SU-DHL-6 (cell line): ENCODE results near the gene ENO1.

Source experiments
- EZH2phosphoT487 ChIP-seq: fragments of 200-600 bp; sonication (generic), shearing (Covaris generic); conservative IDR thresholded peaks from 2 replicates; pipeline ENCODE4 v1.6.1; 2018; ENCODE audit warnings: mild to moderate bottlenecking, antibody characterized with exemption, low read length, moderate library complexity, mixed read lengths
- TF ChIP-seq, protein P1 (sequence below): fragments of 200-600 bp; sonication (generic); IDR thresholded peaks from one replicate; pipeline ENCODE4 v1.5.1; 2017; ENCODE audit warnings: antibody characterized with exemption, mild to moderate bottlenecking, low read length, moderate library complexity; ENCODE audit not compliant: insufficient read depth, poor library complexity, severe bottlenecking

DNA sequence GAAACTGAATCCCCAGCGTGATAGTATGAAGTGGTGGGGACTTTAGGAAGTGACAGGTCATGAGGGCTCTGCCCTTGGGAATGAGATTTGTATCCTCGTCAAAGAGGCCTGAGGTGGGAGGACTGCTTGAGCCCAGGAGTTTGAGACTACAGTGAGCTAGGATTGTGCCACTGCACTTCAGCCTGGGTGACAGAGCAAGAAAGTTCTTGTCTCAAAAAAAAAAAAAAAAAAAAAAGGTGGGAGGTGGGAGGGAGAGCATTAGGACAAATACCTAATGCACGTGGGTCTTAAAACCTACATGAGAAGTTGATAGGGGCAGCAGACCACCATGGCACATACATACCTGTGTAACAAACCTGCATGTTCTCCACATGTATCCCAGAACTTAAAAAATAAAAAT is 37.1 kb downstream of the ENO1 start:
- TF ChIP-seq, protein P1, sequence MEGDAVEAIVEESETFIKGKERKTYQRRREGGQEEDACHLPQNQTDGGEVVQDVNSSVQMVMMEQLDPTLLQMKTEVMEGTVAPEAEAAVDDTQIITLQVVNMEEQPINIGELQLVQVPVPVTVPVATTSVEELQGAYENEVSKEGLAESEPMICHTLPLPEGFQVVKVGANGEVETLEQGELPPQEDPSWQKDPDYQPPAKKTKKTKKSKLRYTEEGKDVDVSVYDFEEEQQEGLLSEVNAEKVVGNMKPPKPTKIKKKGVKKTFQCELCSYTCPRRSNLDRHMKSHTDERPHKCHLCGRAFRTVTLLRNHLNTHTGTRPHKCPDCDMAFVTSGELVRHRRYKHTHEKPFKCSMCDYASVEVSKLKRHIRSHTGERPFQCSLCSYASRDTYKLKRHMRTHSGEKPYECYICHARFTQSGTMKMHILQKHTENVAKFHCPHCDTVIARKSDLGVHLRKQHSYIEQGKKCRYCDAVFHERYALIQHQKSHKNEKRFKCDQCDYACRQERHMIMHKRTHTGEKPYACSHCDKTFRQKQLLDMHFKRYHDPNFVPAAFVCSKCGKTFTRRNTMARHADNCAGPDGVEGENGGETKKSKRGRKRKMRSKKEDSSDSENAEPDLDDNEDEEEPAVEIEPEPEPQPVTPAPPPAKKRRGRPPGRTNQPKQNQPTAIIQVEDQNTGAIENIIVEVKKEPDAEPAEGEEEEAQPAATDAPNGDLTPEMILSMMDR = no peak
- no peak for TF ChIP-seq EZH2phosphoT487
